Kidney epithelial cell (primary cell): Measurements from ENCODE around the gene SHH. TPM values are rescaled to one million over a fixed set of nuclear protein-coding genes. Genes with fewer than 3 reads are reported as not detected.

Source experiments
- DNase-seq: peaks from one replicate; pipeline ENCODE4 v3.0.0-alpha.2; 2010; ENCODE audit warnings: low read depth
- H3K27me3 ChIP-seq: 2 replicates; pipeline ENCODE4 v1.6.0; 2011; ENCODE audit warnings: low read length; ENCODE audit not compliant: control insufficient read depth, insufficient read depth
- H3K36me3 ChIP-seq: 2 replicates; pipeline ENCODE4 v1.5.1; 2011; ENCODE audit warnings: low read length; ENCODE audit not compliant: control insufficient read depth, insufficient read depth
- H3K4me3 ChIP-seq: 2 replicates; pipeline ENCODE4 v1.5.1; 2011; ENCODE audit warnings: low read depth, mild to moderate bottlenecking, control low read depth, low read length
- total RNA-seq: library from RNA; depleted of rRNA; stranded (reverse); fragments of >200 nt; gene quantifications from 2 replicates; pipeline ENCODE4 v1.2.3, GENCODE V29; 2015
- TF ChIP-seq, protein P1 (sequence below): IDR thresholded peaks from 2 replicates; pipeline ENCODE4 v1.5.1; 2011; ENCODE audit warnings: mild to moderate bottlenecking, moderate library complexity, low read length, control low read depth, inconsistent platforms; ENCODE audit not compliant: insufficient read depth, poor library complexity, severe bottlenecking

The SHH gene
- total RNA-seq, 1 donor from 2014 or later, result 2.8 TPM

DNA sequence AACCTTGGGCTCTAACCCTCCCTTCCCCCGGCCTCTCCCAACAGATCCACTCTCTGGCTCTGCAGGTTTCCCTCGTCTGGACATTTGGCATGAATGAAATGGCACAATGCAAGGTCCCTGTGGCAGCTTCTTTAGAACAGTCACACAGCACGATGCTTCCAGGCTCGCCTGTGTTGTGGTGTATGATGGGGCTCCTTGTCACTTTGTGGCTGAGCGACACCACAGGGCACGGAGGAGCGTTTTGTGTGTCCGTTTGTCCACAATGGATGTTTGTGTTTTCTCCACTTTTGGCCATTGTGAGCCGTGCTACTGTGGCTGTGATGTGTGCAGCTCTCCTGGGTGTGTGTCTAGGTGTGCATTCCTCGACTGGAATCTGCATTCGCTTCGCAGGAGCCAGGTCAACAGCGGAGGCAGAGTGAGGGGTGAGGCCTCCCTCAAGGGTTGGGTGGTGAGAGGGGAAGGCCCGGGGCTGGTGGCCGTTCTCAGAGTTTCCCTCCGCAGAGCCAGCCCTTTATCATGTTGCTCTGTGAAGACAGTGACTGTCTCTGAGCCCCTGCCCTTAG, 22.3 kb upstream of the SHH start:
- no peaks in the 10 kb centered on the region for H3K36me3 ChIP-seq
- peaks cover 6% of the 10 kb centered on the region for H3K27me3 ChIP-seq
- H3K4me3 ChIP-seq, result no peak overlapping the region
- TF ChIP-seq, protein P1, sequence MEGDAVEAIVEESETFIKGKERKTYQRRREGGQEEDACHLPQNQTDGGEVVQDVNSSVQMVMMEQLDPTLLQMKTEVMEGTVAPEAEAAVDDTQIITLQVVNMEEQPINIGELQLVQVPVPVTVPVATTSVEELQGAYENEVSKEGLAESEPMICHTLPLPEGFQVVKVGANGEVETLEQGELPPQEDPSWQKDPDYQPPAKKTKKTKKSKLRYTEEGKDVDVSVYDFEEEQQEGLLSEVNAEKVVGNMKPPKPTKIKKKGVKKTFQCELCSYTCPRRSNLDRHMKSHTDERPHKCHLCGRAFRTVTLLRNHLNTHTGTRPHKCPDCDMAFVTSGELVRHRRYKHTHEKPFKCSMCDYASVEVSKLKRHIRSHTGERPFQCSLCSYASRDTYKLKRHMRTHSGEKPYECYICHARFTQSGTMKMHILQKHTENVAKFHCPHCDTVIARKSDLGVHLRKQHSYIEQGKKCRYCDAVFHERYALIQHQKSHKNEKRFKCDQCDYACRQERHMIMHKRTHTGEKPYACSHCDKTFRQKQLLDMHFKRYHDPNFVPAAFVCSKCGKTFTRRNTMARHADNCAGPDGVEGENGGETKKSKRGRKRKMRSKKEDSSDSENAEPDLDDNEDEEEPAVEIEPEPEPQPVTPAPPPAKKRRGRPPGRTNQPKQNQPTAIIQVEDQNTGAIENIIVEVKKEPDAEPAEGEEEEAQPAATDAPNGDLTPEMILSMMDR, result no peak
- no peak for DNase-seq

DNA sequence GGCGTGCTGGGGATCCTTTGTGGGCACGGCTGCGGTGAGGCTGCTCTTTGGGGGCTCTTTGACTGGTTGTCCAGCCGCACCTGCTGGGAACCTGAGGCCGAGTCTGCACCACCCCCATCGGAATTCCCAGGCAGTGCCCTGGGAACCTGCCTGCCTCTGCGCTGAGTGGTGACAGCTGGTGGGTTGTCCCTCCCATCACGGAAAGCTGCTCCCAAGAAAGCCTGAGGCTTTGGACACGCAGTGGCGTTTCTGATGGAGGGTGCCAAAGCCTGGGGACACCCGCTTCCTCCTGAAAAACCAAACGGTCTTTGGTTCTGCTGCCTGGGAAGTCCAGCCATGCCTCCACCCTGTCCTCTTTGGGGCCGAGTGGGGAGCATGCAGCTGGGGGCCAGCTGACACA, 21.4 kb upstream of the SHH start:
- H3K27me3 ChIP-seq, result peaks cover 6% of the 10 kb centered on the region
- TF ChIP-seq, protein P1, result no peak
- H3K4me3 ChIP-seq, result no peak overlapping the region
- H3K36me3 ChIP-seq, result no peaks in the 10 kb centered on the region
- DNase-seq, result no peak

DNA sequence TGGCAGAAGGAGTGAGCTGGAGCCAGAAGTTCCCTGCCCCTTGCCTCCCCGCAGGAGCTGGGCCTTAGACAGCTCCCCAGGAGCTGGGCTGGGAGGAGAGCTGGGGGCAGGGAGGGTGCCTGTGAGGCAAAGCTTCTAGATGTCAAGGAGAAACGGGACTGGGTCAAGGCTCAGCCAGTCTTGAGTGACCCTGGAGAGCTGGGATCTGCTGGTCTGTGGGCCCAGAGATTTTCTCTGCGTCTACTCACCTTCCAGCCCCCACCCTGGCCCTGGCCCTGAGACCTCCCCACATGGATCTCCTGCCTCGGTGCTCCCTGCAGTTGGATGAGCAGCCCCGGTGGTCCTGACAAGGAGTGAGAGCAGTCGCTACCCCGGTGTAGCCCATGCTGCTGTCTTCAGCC, 20.3 kb upstream of the SHH start:
- Histone ChIP-seq H3K36me3 (no peaks in the 10 kb centered on the region), H3K27me3 (peaks cover 6% of the 10 kb centered on the region), H3K4me3 (no peak overlapping the region)
- TF ChIP-seq, protein P1, result no peak
- no peak for DNase-seq

DNA sequence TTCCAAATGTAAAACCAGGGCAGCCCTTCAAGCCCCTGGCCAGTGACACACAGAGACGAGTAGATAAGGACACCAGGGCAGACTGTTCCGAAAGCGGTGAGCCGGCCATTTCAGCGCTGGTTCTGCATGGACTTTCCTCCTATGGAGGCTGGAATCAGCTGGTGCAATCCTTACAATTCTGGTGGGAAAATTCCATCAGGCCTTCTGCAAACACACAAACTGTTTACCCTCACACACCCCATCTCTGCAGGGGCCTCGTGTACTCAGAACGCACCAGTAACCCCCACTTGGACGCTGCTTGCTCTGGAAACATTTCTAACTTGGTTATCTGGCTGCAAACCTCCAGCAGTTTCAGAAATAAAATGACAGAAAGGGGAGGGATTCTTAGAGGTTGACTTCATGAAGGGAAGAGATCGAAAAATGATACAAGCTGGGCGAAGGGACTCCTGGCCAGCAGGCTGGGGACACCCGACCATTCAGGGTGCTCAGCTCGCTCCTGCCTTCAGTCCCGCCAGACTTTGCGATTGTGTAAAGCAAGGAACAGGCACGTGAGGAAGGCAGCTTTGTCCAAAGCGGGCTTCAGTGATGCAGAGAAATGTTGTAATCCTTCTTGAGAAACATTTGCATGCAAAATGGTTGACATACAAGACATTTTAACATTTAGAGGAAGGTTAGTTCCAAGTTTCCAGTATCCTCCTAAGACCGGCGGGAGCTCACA, 19.7 kb upstream of the SHH start:
- TF ChIP-seq, protein P1, result no peak
- Histone ChIP-seq H3K4me3 (no peak overlapping the region), H3K36me3 (no peaks in the 10 kb centered on the region), H3K27me3 (peaks cover 6% of the 10 kb centered on the region)
- no peak for DNase-seq

DNA sequence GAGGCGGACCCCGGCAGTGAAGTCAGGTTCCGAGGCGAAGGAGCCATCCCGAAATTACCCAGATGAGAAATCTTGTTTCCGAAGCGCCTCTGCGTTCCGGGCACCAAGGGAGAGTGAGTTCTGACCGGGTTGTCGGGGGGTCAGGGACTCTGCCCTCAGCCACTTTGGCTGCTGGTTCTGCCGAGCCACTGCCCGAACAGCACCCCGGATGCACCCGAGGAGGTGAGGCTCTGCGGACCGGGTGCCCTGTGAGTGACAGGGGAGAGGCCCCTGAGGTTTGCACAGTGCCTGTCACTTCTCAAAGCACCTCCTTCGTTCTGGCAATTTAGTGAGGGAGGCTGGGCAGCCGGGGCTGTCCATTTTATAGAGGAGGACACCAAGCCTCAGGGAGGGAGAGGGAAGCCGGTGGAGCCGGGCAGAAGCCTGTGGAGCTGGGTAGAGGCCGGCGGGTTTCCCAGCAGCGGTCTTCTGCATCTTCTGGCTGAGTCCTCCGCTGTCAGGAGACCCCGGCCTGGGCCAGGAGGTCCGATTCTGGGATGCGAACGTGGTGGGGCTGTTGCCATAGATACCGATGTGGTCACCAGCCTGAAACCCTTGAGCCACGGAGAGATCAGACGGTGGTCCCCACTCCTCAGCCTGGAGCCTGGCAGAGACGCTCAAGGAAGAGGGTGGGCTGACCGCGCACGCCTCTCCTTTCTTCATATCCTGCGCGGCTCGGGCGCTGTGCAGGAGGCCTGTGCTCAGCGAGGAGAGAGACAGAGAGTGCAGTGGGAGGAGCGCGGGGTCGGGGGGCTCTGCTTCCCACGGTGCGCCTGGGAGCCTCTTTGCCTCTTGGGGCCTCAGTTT, 18.9 kb upstream of the SHH start:
- TF ChIP-seq, protein P1, result no peak
- Histone ChIP-seq H3K36me3 (no peaks in the 10 kb centered on the region), H3K27me3 (peaks cover 6% of the 10 kb centered on the region), H3K4me3 (no peak overlapping the region)
- DNase-seq, result no peak
